WTC11 (cell line): ENCODE data around the gene SH2D3C.

Experiments used
- AFF4 ChIP-seq: sonication (generic); formaldehyde crosslinking; IDR thresholded peaks from 2 replicates; pipeline ENCODE4 v1.8.1; 2023; ENCODE audit warnings: mild to moderate bottlenecking, missing genetic modification reagents, borderline replicate concordance
- CBFB ChIP-seq: sonication (generic); formaldehyde crosslinking; IDR thresholded peaks from 2 replicates; pipeline ENCODE4 v1.8.1; 2022; ENCODE audit warnings: mild to moderate bottlenecking, low read depth, missing genetic modification reagents
- CTCF ChIP-seq: fragments of 200-600 bp; IDR thresholded peaks from 2 replicates; pipeline ENCODE4 v1.8.0; 2022; ENCODE audit warnings: antibody characterized with exemption
- ESRRA ChIP-seq: sonication (generic); formaldehyde crosslinking; IDR thresholded peaks from 2 replicates; pipeline ENCODE4 v1.8.1; 2022; ENCODE audit warnings: mild to moderate bottlenecking, missing genetic modification reagents, borderline replicate concordance
- MAX ChIP-seq: sonication (generic); formaldehyde crosslinking; IDR thresholded peaks from 2 replicates; pipeline ENCODE4 v1.8.0; 2022; ENCODE audit warnings: mild to moderate bottlenecking, missing genetic modification reagents
- NFYB ChIP-seq: sonication (generic); formaldehyde crosslinking; conservative IDR thresholded peaks from 2 replicates; pipeline ENCODE4 v1.8.0; 2022; ENCODE audit warnings: low read depth, missing genetic modification reagents
- PRDM15 ChIP-seq: sonication (generic); formaldehyde crosslinking; IDR thresholded peaks from 2 replicates; pipeline ENCODE4 v1.8.0; 2022; ENCODE audit warnings: missing genetic modification reagents
- PREB ChIP-seq: sonication (generic); formaldehyde crosslinking; IDR thresholded peaks from 2 replicates; pipeline ENCODE4 v1.8.1; 2022; ENCODE audit warnings: mild to moderate bottlenecking, missing genetic modification reagents, moderate library complexity, borderline replicate concordance
- STAT6 ChIP-seq: sonication (generic); formaldehyde crosslinking; conservative IDR thresholded peaks from 2 replicates; pipeline ENCODE4 v1.8.1; 2023; ENCODE audit warnings: mild to moderate bottlenecking, low read depth, missing genetic modification reagents, moderate library complexity
- TCF7 ChIP-seq: sonication (generic); formaldehyde crosslinking; IDR thresholded peaks from 2 replicates; pipeline ENCODE4 v1.8.0; 2022; ENCODE audit warnings: mild to moderate bottlenecking, low read depth, missing genetic modification reagents, moderate library complexity
- ZNF138 ChIP-seq: sonication (generic); formaldehyde crosslinking; conservative IDR thresholded peaks from 2 replicates; pipeline ENCODE4 v1.8.1; 2022; ENCODE audit warnings: mild to moderate bottlenecking, moderate library complexity, missing genetic modification reagents
- ZNF263 ChIP-seq: sonication (generic); formaldehyde crosslinking; IDR thresholded peaks from 2 replicates; pipeline ENCODE4 v1.8.1; 2022; ENCODE audit warnings: low read depth, mild to moderate bottlenecking, moderate library complexity, missing genetic modification reagents

GRCh38 chr9:127733614-127734013 is 44.9 kb downstream of the SH2D3C start:
- no peak for TF ChIP-seq PRDM15
- TF ChIP-seq AFF4, result no peak
- no peak for TF ChIP-seq CTCF
- no peak for TF ChIP-seq NFYB (CRISPR knock-in tag)
- no peak for TF ChIP-seq MAX (CRISPR knock-in tag)
- no peak for TF ChIP-seq STAT6 (CRISPR knock-in tag)
- no peak for TF ChIP-seq ZNF263 (CRISPR knock-in tag)
- no peak for TF ChIP-seq ESRRA (CRISPR knock-in tag)
- no peak for TF ChIP-seq PREB
- no peak for TF ChIP-seq TCF7
- TF ChIP-seq CBFB (CRISPR knock-in tag), result no peak
- TF ChIP-seq ZNF138 (CRISPR knock-in tag), result no peak
